Vagina (tissue), 2 donors: ENCODE results near the gene KRTAP10-10. TPM values are rescaled to one million over a fixed set of nuclear protein-coding genes. Genes with fewer than 3 reads are reported as not detected.
"Not testable (repeated sequence)": the region's sequence is repeated elsewhere in the genome, so short reads cannot be mapped to it uniquely, and the experiment has no call there.

Experiments used
- DNase-seq, 2 donors: peaks; one replicate each; pipeline ENCODE4 v3.0.0-alpha.2; 2017; ENCODE audit errors: extremely low spot score in 2 of 2
- H3K27ac ChIP-seq: fragments of 200-600 bp; sonication (generic); one replicate; pipeline ENCODE4 v1.5.1; 2019
- H3K27me3 ChIP-seq: fragments of 200-600 bp; sonication (generic); one replicate; pipeline ENCODE4 v1.5.1; 2019
- H3K36me3 ChIP-seq, 2 donors: fragments of 200-600 bp; sonication (generic); one replicate each; pipeline ENCODE4 v1.5.1; 2017 to 2019
- H3K4me1 ChIP-seq: fragments of 200-600 bp; sonication (generic); one replicate; pipeline ENCODE4 v1.5.1; 2019
- H3K4me3 ChIP-seq, 2 donors: fragments of 200-600 bp; sonication (generic); 1 replicate in 1 of 2; 2 replicates in 1 of 2; pipeline ENCODE4 v1.5.1; 2016 to 2019
- H3K9me3 ChIP-seq: fragments of 200-600 bp; sonication (generic); one replicate; pipeline ENCODE4 v1.5.1; 2019
- POLR2A ChIP-seq, 2 donors: fragments of 450-650 bp; IDR thresholded peaks; one replicate each; pipeline ENCODE4 v1.6.1; 2017; ENCODE audit warnings: antibody characterized with exemption in 2 of 2, mild to moderate bottlenecking in 2 of 2, moderate library complexity in 2 of 2
- POLR2AphosphoS5 ChIP-seq, 2 donors: sonication (generic); formaldehyde crosslinking; IDR thresholded peaks; one replicate each; pipeline ENCODE4 v1.9.0; 2017; ENCODE audit warnings: antibody characterized with exemption in 2 of 2, mild to moderate bottlenecking in 2 of 2, low read depth in 1 of 2; ENCODE audit not compliant: insufficient read depth in 1 of 2
- intact Hi-C: fragments of 100-400 bp; cut with DNase I; formaldehyde crosslinking; loops from one replicate; pipeline ENCODE4 v1.15.1; 2023
- total RNA-seq: library from RNA; depleted of rRNA; stranded (reverse); fragments of >200 nt; gene quantifications from one replicate; pipeline ENCODE4 v1.2.3, GENCODE V29; 2016
- TF ChIP-seq, protein P1 (sequence below), 3 experiments: fragments of 450-650 bp in 2 of 3; fragments of 200-600 bp in 1 of 3; sonication (generic) in 1 of 3; IDR thresholded peaks; one replicate each; pipeline ENCODE4 v1.5.1; 2017 to 2019; ENCODE audit warnings: antibody characterized with exemption in 3 of 3, mild to moderate bottlenecking in 2 of 3, moderate library complexity in 2 of 3

KRTAP10-10 gene
- total RNA-seq, 1 donor from 2014 or later, result not detected

- TF ChIP-seq POLR2A (IDR thresholded peaks at IDR 0.05), result no peak
- TF ChIP-seq, protein P1, sequence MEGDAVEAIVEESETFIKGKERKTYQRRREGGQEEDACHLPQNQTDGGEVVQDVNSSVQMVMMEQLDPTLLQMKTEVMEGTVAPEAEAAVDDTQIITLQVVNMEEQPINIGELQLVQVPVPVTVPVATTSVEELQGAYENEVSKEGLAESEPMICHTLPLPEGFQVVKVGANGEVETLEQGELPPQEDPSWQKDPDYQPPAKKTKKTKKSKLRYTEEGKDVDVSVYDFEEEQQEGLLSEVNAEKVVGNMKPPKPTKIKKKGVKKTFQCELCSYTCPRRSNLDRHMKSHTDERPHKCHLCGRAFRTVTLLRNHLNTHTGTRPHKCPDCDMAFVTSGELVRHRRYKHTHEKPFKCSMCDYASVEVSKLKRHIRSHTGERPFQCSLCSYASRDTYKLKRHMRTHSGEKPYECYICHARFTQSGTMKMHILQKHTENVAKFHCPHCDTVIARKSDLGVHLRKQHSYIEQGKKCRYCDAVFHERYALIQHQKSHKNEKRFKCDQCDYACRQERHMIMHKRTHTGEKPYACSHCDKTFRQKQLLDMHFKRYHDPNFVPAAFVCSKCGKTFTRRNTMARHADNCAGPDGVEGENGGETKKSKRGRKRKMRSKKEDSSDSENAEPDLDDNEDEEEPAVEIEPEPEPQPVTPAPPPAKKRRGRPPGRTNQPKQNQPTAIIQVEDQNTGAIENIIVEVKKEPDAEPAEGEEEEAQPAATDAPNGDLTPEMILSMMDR (IDR thresholded peaks at IDR 0.05), result no peak
- no peak for TF ChIP-seq POLR2AphosphoS5 (IDR thresholded peaks at IDR 0.05; ENCODE audit: insufficient read depth in 1 of 2, low read depth in 1 of 2)
- Histone ChIP-seq H3K27ac (no peak overlapping the region), H3K4me3 (no peak overlapping the region), H3K9me3 (no peaks in the 10 kb centered on the region), H3K27me3 (no peaks in the 10 kb centered on the region), H3K4me1 (no peaks in the 10 kb centered on the region), H3K36me3 (no peaks in the 10 kb centered on the region)
- intact Hi-C loops, result no loop called here
- DNase-seq, result no peak
Measured at GRCh38 chr21:44656868-44657267, 19.7 kb downstream of the KRTAP10-10 start.

DNA sequence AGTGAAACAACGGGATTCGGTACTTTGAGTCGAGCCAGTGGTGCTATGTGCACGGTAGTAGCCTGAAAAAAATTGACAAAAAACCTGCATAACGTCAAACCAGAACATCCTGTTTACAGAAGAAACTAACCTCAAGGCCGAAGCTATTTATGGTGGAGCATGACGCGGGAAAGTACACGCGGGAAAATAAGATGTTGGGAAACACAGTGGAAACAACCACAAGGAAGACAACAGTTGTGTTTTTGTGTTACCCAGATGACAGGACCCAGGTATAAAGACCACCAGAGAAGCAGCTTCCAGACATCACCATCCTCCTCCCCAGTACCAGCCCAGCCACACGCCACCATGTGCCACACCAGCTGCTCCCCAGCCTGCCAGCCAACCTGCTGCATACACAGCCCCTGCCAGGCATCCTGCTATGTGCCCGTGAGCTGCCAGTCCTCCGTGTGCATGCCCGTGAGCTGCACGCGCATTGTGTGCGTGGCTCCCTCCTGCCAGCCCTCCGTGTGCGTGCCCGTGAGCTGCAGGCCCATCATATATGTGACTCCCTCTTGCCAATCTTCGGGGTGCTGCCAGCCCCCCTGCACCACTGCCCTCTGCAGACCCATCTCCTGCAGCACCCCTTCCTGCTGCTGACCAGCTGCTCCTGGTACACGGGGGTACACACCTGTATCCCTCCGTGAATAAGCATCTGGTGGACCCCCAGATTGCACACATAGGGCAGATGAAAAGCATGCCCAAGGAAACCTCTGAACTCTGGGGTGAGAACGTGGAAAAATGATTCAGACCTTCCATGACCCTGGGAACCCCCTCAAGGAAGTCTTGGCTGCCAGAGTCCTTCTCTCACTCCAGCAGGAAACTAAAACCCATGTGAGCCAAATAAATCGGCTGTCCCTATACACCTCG is 20.7 kb downstream of the KRTAP10-10 start, which contains the start of gene KRTAP12-3:
KRTAP12-3 (plus strand) TSS at position 298 of the 906 bp plus-strand sequence; CDS start at position 346, 48 bp downstream.
- H3K4me1 ChIP-seq, result no peaks in the 10 kb centered on the region
- TF ChIP-seq POLR2A (IDR thresholded peaks at IDR 0.05) (no peak), POLR2AphosphoS5 (IDR thresholded peaks at IDR 0.05; ENCODE audit: insufficient read depth in 1 of 2, low read depth in 1 of 2) (no peak)
- TF ChIP-seq, protein P1 (IDR thresholded peaks at IDR 0.05), result no peak
- no peaks in the 10 kb centered on the region for H3K27me3 ChIP-seq
- no peak within 1 kb of the TSS for H3K27ac ChIP-seq
- H3K4me3 ChIP-seq, result no peak within 1 kb of the TSS
- H3K36me3 ChIP-seq, result no peaks in the 10 kb centered on the region
- no peak for DNase-seq
- H3K9me3 ChIP-seq, result no peaks in the 10 kb centered on the region
- intact Hi-C loops, result no loop called here

DNA sequence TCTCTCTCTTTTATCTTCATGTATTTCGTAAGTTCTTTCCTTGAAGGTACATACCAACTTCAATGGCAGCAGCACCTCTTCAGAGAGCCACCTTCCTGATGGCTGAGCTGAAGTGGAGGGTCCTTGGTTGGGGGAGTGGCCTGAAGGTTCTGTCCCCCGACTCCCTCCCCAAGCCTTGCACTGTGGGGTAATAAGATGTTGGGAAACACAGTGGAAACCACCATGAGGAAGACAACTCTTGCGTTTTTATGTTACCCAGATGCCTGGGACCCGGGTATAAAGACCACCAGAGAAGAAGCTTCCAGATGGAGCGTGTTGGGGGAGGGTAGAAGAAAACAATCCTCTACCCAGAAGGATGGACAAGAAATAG is 21.4 kb downstream of the KRTAP10-10 start:
- TF ChIP-seq POLR2AphosphoS5 (IDR thresholded peaks at IDR 0.05; ENCODE audit: insufficient read depth in 1 of 2, low read depth in 1 of 2) (no peak), POLR2A (IDR thresholded peaks at IDR 0.05) (no peak)
- TF ChIP-seq, protein P1 (IDR thresholded peaks at IDR 0.05), result no peak
- no peaks in the 10 kb centered on the region for H3K36me3 ChIP-seq
- no peaks in the 10 kb centered on the region for H3K27me3 ChIP-seq
- no peaks in the 10 kb centered on the region for H3K9me3 ChIP-seq
- intact Hi-C loops, result no loop called here
- H3K4me1 ChIP-seq, result no peaks in the 10 kb centered on the region
- no peak for DNase-seq
- no peak overlapping the region for H3K27ac ChIP-seq
- H3K4me3 ChIP-seq, result no peak overlapping the region

GRCh38 chr21:44658913-44659595 is 21.9 kb downstream of the KRTAP10-10 start:
- TF ChIP-seq POLR2AphosphoS5 (IDR thresholded peaks at IDR 0.05; ENCODE audit: insufficient read depth in 1 of 2, low read depth in 1 of 2) (no peak), POLR2A (IDR thresholded peaks at IDR 0.05) (no peak)
- TF ChIP-seq, protein P1 (IDR thresholded peaks at IDR 0.05), result no peak
- no peaks in the 10 kb centered on the region for H3K36me3 ChIP-seq
- no peak overlapping the region for H3K27ac ChIP-seq
- H3K4me1 ChIP-seq, result no peaks in the 10 kb centered on the region
- intact Hi-C loops, result no loop called here
- H3K9me3 ChIP-seq, result no peaks in the 10 kb centered on the region
- no peaks in the 10 kb centered on the region for H3K27me3 ChIP-seq
- H3K4me3 ChIP-seq, result no peak overlapping the region
- no peak for DNase-seq

GRCh38 chr21:44661567-44661966 is 24.4 kb downstream of the KRTAP10-10 start:
- H3K9me3 ChIP-seq, result not testable (repeated sequence)

More at GRCh38 chr21:44661567-44661966, 24.4 kb downstream of the KRTAP10-10 start:
- H3K27me3 ChIP-seq, H3K36me3 ChIP-seq, H3K27ac ChIP-seq, H3K4me3 ChIP-seq, H3K4me1 ChIP-seq, intact Hi-C loops: not testable (repeated sequence)
- DNase-seq, result peak in 1 of 2 donors; percentile 82
